Superior temporal gyrus (tissue), 1 donor: ENCODE data around the gene EMILIN3.

Experiments
- DNase-seq: peaks from one replicate; pipeline ENCODE4 v3.0.0-alpha.2; 2016; ENCODE audit errors: extremely low spot score

EMILIN3 gene

DNA sequence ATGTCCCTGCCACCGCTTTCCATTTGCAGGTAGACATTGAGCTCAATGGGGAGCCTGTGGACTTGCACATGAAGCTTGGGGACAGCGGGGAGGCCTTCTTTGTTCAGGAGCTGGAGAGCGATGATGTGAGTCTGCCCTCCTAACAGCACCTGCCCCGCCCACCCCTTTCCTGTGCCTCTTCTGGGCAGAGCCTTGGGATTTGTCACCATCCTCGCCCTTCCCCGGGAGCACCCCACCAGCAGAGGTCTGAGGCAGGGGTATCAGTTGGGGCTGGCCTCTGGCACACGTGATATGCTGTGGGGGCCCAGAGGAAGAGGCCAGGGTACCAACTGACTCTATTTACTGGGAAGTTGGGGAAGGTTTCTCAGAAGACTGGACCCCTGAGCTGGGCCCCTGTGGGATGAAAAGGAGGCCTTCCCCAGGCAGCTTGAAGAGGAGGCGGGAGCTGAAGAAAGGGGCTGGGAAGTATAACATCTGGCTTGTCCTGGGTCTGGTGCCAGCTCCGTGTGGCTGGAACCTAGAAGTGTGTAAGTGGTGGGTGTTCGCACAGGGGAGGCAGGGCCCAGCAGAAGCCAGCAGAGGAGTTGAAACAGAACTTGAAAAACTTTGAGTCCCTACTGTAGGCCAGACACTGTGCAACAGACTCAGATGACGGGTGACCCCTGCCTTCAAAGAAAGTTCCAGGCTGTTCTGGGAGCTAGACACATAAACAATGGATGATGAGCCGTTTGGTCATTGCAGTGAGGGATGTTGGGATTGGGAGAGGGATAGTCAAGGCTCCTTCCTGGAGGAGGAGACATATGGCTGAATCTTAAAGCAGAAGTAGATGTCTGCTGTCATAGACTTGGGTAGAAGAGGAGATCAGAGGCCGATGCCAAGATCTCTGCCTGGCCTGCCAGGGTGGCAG, 18.8 kb downstream of the EMILIN3 start:
- DNase-seq, result no peak

DNA sequence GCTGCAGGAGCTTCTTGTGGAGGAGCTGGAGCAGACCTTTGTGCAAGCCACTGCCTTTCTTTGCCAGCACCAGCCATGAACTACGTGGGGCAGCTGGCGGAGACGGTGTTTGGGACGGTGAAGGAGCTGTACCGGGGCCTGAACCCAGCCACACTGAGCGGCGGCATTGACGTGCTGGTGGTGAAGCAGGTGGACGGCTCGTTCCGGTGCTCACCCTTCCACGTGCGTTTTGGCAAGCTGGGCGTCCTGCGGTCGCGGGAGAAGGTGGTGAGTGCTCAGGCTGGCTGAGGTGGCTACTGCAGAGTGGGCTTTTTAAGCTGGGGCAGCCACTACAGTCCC, 20.9 kb downstream of the EMILIN3 start:
- DNase-seq, result no peak

DNA sequence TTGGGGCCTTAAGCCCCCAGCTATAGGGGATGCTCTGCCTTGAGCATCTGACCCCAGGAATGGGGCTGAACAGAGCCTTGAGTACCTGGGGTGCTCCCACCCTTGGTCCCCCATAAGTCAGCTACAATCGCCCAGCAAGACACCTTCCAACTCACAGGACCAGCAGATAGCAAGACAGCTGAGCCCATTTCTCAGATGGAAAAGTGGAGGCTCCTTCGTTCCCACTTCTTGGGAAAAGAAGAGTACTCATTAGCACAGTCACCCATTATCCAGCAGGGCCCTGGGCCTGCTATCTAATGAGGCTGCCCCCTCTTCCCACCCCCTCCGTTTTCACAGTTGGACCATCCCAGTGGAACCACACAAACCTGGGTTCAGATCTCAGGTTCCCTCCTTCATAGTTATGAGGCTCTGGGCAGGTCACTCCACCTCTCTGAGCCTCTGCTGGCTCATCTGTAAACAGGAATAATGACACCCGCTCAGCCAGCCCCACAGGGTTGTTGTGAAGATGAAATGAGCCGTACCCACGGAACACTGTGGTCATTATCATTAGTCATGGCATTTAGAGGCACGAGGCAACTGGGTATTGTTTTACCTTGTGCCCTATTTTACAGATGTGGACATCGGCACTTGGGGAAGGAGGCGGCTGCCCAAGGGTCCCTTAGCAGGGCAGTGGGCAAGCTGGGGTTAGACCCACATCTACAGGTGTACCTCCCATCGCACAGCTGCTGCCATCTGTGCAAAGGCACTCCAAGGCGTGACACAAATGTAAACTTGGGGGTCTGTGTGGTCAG, 21.5 kb downstream of the EMILIN3 start:
- DNase-seq, result no peak

DNA sequence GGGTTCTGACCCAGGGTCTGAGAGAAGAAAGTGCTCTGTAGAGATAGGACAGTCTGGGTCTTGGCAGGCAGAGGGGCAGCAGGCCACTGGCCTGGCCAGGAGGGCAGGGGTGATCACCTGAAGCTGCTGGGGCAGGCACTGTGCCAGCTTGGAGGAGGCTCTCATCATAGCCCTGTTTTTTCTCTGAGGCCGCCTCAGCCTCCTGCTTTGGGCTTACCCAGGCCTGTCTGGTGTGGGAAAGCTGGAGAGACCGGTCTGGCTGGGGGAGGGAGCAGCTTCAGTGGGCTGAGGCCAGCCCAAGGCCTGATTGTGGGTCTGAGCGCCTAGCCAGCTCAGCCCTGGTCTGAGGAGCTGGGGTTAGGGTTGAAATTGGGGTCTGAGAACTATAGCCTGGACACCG, 22.1 kb downstream of the EMILIN3 start:
- DNase-seq, result no peak

- DNase-seq, result no peak
These were observed 23.8 kb downstream of the EMILIN3 start for GRCh38 chr20:41342474-41343464.

- DNase-seq, result no peak
These were observed 26.1 kb downstream of the EMILIN3 start, which contains the start of gene LPIN3 for GRCh38 chr20:41340327-41341055. Gene LPIN3, plus strand, starts transcription at chr20:41340821. Its CDS starts 4,983 bp downstream, at chr20:41345804.

GRCh38 chr20:41339957-41340326, 26.7 kb downstream of the EMILIN3 start:
- peak; percentile 87 for DNase-seq

DNA sequence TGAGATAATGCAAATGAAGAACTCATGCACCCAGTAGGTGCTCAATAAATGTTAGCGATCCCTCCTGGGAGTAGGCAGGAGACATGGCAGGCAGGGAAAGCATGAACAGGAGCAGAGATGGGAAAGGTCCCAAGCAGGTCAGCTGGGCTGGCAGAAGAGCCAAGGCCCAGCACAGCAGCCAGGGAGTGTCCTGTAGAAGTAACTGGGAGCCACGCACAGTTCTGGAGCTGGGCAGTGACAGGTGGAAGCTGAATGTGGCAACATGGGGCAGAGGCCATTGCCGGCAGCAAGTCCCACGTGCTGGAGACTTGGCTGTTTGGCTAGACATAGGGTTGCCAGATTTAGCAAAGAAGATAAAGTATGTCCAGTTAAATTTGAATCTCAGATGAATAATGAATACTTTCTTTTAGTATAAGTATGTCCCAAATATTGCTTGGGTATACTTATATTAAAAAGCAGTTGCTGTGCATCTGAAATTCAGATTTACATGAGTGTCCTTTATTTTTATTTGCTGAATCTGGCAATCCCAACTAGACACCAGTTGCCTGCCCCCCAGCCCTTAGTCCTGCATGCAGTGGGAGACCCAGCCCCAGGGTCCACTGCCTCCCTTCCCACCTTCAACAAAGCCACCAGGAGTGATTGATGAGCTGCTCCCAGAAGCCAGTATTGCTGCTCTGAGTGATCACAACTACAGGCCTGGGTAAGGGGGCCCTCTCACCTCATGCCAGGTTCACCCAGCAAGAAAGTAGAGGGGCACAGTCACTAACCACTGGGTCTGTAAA, 29.7 kb downstream of the EMILIN3 start:
- no peak for DNase-seq

DNA sequence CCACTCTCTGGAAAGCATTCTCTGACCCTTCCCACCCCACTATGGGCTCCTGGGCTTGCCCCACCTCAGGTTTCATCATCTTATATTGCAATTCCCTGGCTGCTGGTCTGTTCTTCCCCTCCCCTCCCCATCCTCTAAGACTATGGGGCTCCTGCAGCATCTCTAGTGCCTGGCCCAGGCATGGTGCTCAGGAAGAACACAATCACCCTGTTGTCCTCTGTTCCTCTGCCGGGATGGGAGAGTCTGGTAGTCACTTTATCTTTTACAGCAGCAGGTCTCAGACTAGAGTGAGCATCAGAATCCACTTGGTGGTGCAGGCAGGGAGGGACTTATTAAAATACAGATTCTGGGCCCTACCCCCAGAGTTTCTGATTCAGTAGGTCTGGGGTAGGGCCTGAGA, 31.0 kb downstream of the EMILIN3 start:
- no peak for DNase-seq

GRCh38 chr20:41334443-41335421, 31.9 kb downstream of the EMILIN3 start:
- no peak for DNase-seq

GRCh38 chr20:41334036-41334435, 32.6 kb downstream of the EMILIN3 start:
- no peak for DNase-seq

- no peak for DNase-seq
These were observed 34.9 kb downstream of the EMILIN3 start for GRCh38 chr20:41331731-41332130.

GRCh38 chr20:41330941-41331340, 35.7 kb downstream of the EMILIN3 start:
- no peak for DNase-seq

DNA sequence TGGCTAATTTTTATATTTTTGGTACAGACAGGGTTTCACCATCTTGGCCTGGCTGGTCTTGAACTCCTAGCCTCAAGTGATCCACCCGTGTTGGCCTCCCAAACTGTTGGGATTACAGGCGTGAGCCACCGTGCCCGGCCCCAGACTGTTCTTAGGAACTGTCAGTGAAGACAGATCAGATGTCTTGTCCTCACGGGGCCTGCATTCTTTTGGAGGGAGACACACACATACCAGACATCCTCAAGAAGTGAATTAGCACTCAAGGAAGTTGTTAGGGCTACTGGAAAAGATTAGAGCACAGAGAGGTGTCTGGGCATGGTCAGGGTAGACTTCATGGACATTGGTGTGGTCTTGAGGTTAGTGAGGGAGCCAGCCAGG, 36.3 kb downstream of the EMILIN3 start:
- DNase-seq, result no peak

DNA sequence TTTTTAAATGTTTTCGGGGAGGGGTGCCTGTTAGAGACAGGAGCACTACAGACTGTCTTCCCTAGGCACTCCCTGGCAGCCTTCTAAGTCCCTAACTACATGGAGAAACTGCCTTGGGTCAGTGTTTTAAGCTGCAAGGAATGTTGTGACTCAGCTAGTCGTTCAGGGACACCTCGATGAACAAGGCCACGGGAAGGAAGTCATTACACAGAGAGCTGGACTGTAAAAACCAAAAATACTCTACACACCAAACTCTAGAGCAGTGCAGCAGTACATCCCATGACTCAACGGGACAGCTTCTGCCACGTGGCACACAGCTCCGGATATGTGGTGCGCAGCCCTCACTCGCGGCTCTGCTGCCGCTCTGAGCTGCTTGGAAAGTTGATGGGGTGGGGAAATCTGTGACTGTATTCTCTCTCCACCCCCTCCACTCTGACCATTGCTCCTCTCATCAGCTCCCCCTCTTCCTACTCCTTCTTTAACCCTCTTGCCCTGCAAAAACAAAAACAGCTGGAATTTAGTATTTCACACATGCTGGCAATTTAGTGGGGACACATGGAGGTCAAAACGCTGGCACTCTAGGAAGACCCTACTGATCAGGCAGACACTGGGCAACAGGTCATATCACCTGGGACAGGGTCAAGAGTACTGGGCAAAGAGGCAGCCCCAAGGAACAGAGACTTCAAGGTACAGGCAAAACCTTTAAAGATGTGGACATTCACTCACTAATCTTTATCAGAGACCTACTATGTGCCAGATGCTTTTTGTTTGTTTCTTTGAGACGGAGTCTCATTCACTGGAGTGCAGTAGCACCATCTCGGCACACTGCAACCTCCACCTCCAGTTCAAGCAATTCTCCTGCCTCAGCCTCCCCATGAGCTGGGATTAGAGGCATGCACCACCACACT, 36.9 kb downstream of the EMILIN3 start:
- no peak for DNase-seq

GRCh38 chr20:41327178-41327577, 39.4 kb downstream of the EMILIN3 start:
- no peak for DNase-seq

DNA sequence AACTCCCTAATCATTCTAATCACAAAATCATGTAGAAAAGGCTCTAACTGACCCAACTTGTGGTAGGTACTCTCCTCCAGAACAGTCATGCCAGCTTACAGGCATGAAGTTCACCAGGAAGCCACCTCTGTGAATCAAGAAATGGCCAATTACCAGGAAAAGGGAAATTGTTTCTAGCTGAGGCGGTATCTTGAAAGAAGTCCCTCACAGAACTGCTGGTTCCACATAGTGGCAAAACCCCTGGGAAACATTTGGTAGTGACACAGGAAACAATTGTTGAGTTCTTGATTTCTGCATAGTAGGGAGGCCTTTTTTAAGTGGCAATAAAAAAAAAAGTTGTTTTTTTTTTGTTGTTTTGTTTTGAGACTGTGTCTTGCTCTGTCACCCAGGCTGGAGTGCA, 45.6 kb downstream of the EMILIN3 start:
- DNase-seq, result peak; percentile 9

- no peak for DNase-seq
These were observed 46.2 kb downstream of the EMILIN3 start for GRCh38 chr20:41320441-41320840.
